Neural cell (in vitro differentiated cells): ENCODE data around the gene SMAD5. TPM values are rescaled to one million over a fixed set of nuclear protein-coding genes. Genes with fewer than 3 reads are reported as not detected.

ENCODE experiments used
- H2AFZ ChIP-seq: fragments of 200-600, 300-800 bp; sonication (generic), shearing (Covaris generic); 2 replicates; pipeline ENCODE4 v1.6.0; 2014; ENCODE audit warnings: low read depth, mild to moderate bottlenecking, antibody characterized with exemption, low read length, moderate library complexity
- H3F3A ChIP-seq: fragments of 200-600 bp; shearing (Covaris generic); 2 replicates; pipeline ENCODE4 v1.6.1; 2016; ENCODE audit warnings: mild to moderate bottlenecking, moderate library complexity, mixed read lengths, antibody characterized with exemption, low read length; ENCODE audit not compliant: insufficient read depth, poor library complexity, severe bottlenecking
- H3K27ac ChIP-seq: fragments of 200-600, 300-800 bp; sonication (generic), shearing (Covaris generic); 2 replicates; pipeline ENCODE4 v1.5.1; 2014; ENCODE audit warnings: mild to moderate bottlenecking, low read length, moderate library complexity
- H3K27me3 ChIP-seq: fragments of 300-800, 200-600 bp; sonication (generic), shearing (Covaris generic); 2 replicates; pipeline ENCODE4 v1.6.0; 2014; ENCODE audit warnings: mild to moderate bottlenecking, low read depth, low read length, moderate library complexity; ENCODE audit not compliant: insufficient read depth
- H3K36me3 ChIP-seq: fragments of 300-800, 200-600 bp; sonication (generic), shearing (Covaris generic); 2 replicates; pipeline ENCODE4 v1.5.1; 2014; ENCODE audit warnings: mild to moderate bottlenecking, antibody characterized with exemption, low read length, moderate library complexity; ENCODE audit not compliant: insufficient read depth
- H3K4me2 ChIP-seq: fragments of 300-800, 200-600 bp; sonication (generic), shearing (Covaris generic); 2 replicates; pipeline ENCODE4 v1.6.0; 2014; ENCODE audit warnings: mild to moderate bottlenecking, low read length
- H3K4me3 ChIP-seq: fragments of 300-800, 200-600 bp; sonication (generic), shearing (Covaris generic); 2 replicates; pipeline ENCODE4 v1.5.1; 2014; ENCODE audit warnings: mild to moderate bottlenecking, low read length, moderate library complexity
- H3K79me2 ChIP-seq: fragments of 200-600 bp; shearing (Covaris generic); replicated peaks from 2 replicates; pipeline ENCODE4 v1.6.0; 2014; ENCODE audit warnings: mild to moderate bottlenecking, low read length, moderate library complexity; ENCODE audit not compliant: insufficient read depth
- H3K9ac ChIP-seq: fragments of 300-800, 200-600 bp; sonication (generic), shearing (Covaris generic); 2 replicates; pipeline ENCODE4 v1.6.1; 2016; ENCODE audit warnings: mild to moderate bottlenecking, low read length, mixed read lengths
- H3K9me2 ChIP-seq: fragments of 200-600 bp; shearing (Covaris generic); 2 replicates; pipeline ENCODE4 v1.6.1; 2016; ENCODE audit warnings: mild to moderate bottlenecking, low read length, mixed read lengths; ENCODE audit not compliant: insufficient read depth
- H3K9me3 ChIP-seq: fragments of 200-600, 300-800 bp; sonication (generic), shearing (Covaris generic); 2 replicates; pipeline ENCODE4 v1.6.1; 2016; ENCODE audit warnings: mild to moderate bottlenecking, mixed run types, low read length, moderate library complexity, mixed read lengths
- H4K20me1 ChIP-seq: fragments of 200-600 bp; shearing (Covaris generic); 2 replicates; pipeline ENCODE4 v1.6.1; 2016; ENCODE audit warnings: mild to moderate bottlenecking, mixed run types; ENCODE audit not compliant: insufficient read depth
- EP300 ChIP-seq: fragments of 450-650 bp; conservative IDR thresholded peaks from 2 replicates; pipeline ENCODE4 v1.6.1; 2014; ENCODE audit warnings: antibody characterized with exemption, mild to moderate bottlenecking, moderate library complexity; ENCODE audit not compliant: poor library complexity, severe bottlenecking
- EZH2 ChIP-seq: fragments of 200-600, 300-800 bp; shearing (Covaris generic), sonication (generic); IDR thresholded peaks from 2 replicates; pipeline ENCODE4 v1.6.1; 2014; ENCODE audit warnings: antibody characterized with exemption, low read length, borderline replicate concordance, mild to moderate bottlenecking; ENCODE audit not compliant: insufficient read depth, poor library complexity, severe bottlenecking
- MXI1 ChIP-seq: fragments of 450-650 bp; conservative IDR thresholded peaks from 2 replicates; pipeline ENCODE4 v1.6.1; 2014; ENCODE audit warnings: antibody characterized with exemption, mild to moderate bottlenecking; ENCODE audit not compliant: poor library complexity, severe bottlenecking
- POLR2AphosphoS5 ChIP-seq: IDR thresholded peaks from 2 replicates; pipeline ENCODE4 v1.6.1; 2012
- RAD21 ChIP-seq: fragments of 450-650 bp; conservative IDR thresholded peaks from 2 replicates; pipeline ENCODE4 v1.6.1; 2014; ENCODE audit warnings: antibody characterized with exemption, mild to moderate bottlenecking, moderate library complexity
- SMC3 ChIP-seq: fragments of 450-650 bp; conservative IDR thresholded peaks from 2 replicates; pipeline ENCODE4 v1.6.1; 2014; ENCODE audit warnings: antibody characterized with exemption, mild to moderate bottlenecking, moderate library complexity; ENCODE audit not compliant: poor library complexity
- TAF1 ChIP-seq: IDR thresholded peaks from 2 replicates; pipeline ENCODE4 v1.6.1; 2012; ENCODE audit warnings: low read depth
- polyA plus RNA-seq: library from polyadenylated mRNA; depleted of rRNA; stranded (reverse); fragments of >200 nt; gene quantifications from 2 replicates; pipeline ENCODE4 v1.2.3, GENCODE V29; 2014
- TF ChIP-seq, protein P1 (sequence below): IDR thresholded peaks from 2 replicates; pipeline ENCODE4 v1.6.1; 2012; ENCODE audit warnings: borderline replicate concordance
- TF ChIP-seq, protein P2 (sequence below): fragments of 450-650 bp; IDR thresholded peaks from 2 replicates; pipeline ENCODE4 v1.5.1; 2014; ENCODE audit warnings: antibody characterized with exemption, mild to moderate bottlenecking, moderate library complexity; ENCODE audit not compliant: poor library complexity, severe bottlenecking

Gene SMAD5
- polyA plus RNA-seq, 1 donor from 2014 or later, result 26.3 TPM

DNA sequence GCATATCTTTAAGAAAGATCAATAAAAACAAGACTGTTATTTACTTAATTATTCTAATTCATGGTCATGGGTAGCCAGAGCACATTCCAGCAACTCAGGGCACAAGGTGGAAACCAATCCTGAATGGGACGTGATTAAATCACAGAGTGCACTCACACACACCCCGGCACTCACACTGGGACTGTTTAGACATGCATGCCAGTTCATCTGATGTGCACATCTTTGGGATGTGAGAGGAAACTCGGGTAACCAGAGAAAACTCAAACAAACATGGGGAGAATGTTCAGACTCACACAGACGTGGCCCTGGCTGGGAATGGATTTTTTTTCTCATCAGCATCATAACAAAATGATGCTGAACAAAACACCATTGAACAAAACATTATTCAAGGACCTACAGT is 29.4 kb downstream of the SMAD5 start:
- no peak for TF ChIP-seq MXI1
- H3K4me3 ChIP-seq, result no peak overlapping the region
- no peaks in the 10 kb centered on the region for H3F3A ChIP-seq
- H3K9me3 ChIP-seq, result no peaks in the 10 kb centered on the region
- H3K36me3 ChIP-seq, result no peaks in the 10 kb centered on the region
- no peak overlapping the region for H3K9ac ChIP-seq
- H4K20me1 ChIP-seq, result no peaks in the 10 kb centered on the region
- no peak overlapping the region for H3K4me2 ChIP-seq
- no peak overlapping the region for H2AFZ ChIP-seq
- no peaks in the 10 kb centered on the region for H3K27me3 ChIP-seq
- H3K27ac ChIP-seq, result no peak overlapping the region
- H3K9me2 ChIP-seq, result no peaks in the 10 kb centered on the region
- H3K79me2 ChIP-seq, result peaks cover 9% of the 10 kb centered on the region

DNA sequence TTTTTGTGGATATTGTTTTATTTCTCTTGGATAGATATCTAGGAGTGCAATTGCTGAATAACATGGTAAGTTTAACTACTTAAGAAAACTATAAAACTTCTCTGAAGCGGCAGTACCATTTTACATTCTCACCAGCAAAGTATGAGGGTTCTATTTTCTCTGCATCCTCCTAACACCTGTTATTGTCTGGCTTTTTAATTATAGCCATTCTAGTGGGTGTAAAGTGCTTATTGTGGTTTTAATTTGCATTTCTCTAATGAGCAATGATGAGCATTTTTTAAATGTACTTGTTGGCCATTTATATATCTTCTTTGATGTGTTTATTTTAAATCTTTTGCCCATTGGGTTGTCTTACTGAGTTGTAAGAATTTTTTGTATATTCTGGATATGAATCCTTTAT is 31.6 kb downstream of the SMAD5 start:
- H2AFZ ChIP-seq, result no peak overlapping the region
- no peaks in the 10 kb centered on the region for H3K27me3 ChIP-seq
- H3F3A ChIP-seq, result no peaks in the 10 kb centered on the region
- H3K27ac ChIP-seq, result no peak overlapping the region
- H3K36me3 ChIP-seq, result no peaks in the 10 kb centered on the region
- no peak overlapping the region for H3K9ac ChIP-seq
- H3K4me3 ChIP-seq, result no peak overlapping the region
- no peak overlapping the region for H3K4me2 ChIP-seq
- H4K20me1 ChIP-seq, result no peaks in the 10 kb centered on the region
- no peak for TF ChIP-seq MXI1
- TF ChIP-seq, protein P1, sequence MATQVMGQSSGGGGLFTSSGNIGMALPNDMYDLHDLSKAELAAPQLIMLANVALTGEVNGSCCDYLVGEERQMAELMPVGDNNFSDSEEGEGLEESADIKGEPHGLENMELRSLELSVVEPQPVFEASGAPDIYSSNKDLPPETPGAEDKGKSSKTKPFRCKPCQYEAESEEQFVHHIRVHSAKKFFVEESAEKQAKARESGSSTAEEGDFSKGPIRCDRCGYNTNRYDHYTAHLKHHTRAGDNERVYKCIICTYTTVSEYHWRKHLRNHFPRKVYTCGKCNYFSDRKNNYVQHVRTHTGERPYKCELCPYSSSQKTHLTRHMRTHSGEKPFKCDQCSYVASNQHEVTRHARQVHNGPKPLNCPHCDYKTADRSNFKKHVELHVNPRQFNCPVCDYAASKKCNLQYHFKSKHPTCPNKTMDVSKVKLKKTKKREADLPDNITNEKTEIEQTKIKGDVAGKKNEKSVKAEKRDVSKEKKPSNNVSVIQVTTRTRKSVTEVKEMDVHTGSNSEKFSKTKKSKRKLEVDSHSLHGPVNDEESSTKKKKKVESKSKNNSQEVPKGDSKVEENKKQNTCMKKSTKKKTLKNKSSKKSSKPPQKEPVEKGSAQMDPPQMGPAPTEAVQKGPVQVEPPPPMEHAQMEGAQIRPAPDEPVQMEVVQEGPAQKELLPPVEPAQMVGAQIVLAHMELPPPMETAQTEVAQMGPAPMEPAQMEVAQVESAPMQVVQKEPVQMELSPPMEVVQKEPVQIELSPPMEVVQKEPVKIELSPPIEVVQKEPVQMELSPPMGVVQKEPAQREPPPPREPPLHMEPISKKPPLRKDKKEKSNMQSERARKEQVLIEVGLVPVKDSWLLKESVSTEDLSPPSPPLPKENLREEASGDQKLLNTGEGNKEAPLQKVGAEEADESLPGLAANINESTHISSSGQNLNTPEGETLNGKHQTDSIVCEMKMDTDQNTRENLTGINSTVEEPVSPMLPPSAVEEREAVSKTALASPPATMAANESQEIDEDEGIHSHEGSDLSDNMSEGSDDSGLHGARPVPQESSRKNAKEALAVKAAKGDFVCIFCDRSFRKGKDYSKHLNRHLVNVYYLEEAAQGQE, result no peak
- no peak for TF ChIP-seq TAF1
- no peaks in the 10 kb centered on the region for H3K9me3 ChIP-seq
- H3K9me2 ChIP-seq, result no peaks in the 10 kb centered on the region
- H3K79me2 ChIP-seq, result peaks cover 3% of the 10 kb centered on the region

DNA sequence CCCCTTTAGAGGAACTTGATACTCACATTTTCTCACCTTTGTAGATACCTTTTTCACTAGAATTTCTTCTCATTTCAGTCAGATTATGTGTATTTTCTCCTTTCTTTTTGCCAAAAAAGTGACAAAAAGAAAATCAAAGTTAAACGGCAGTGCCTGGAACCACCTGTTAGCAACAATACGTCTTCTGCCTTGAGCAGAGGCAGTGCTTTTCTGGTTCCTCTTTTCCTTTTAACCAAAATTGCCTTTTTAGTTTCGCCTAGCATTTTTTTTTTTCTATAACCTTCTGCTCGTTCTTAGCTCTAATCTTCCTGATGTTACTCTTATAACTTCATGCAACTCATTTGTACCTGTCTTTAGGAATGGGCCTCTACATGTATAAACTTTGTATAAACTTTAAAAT is 34.3 kb downstream of the SMAD5 start:
- no peak for TF ChIP-seq POLR2AphosphoS5
- no peak for TF ChIP-seq RAD21
- TF ChIP-seq, protein P1, result no peak
- no peak for TF ChIP-seq EZH2
- TF ChIP-seq SMC3, result no peak
- TF ChIP-seq, protein P2, sequence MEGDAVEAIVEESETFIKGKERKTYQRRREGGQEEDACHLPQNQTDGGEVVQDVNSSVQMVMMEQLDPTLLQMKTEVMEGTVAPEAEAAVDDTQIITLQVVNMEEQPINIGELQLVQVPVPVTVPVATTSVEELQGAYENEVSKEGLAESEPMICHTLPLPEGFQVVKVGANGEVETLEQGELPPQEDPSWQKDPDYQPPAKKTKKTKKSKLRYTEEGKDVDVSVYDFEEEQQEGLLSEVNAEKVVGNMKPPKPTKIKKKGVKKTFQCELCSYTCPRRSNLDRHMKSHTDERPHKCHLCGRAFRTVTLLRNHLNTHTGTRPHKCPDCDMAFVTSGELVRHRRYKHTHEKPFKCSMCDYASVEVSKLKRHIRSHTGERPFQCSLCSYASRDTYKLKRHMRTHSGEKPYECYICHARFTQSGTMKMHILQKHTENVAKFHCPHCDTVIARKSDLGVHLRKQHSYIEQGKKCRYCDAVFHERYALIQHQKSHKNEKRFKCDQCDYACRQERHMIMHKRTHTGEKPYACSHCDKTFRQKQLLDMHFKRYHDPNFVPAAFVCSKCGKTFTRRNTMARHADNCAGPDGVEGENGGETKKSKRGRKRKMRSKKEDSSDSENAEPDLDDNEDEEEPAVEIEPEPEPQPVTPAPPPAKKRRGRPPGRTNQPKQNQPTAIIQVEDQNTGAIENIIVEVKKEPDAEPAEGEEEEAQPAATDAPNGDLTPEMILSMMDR, result no peak
- no peak for TF ChIP-seq EP300
- no peak for TF ChIP-seq MXI1
- TF ChIP-seq TAF1, result no peak
- H3F3A ChIP-seq, result no peaks in the 10 kb centered on the region
- no peak overlapping the region for H3K27ac ChIP-seq
- H3K9me2 ChIP-seq, result no peaks in the 10 kb centered on the region
- no peaks in the 10 kb centered on the region for H3K27me3 ChIP-seq
- no peak overlapping the region for H3K4me2 ChIP-seq
- no peaks in the 10 kb centered on the region for H3K36me3 ChIP-seq
- H2AFZ ChIP-seq, result no peak overlapping the region
- no peak overlapping the region for H3K9ac ChIP-seq
- H3K79me2 ChIP-seq, result no peaks in the 10 kb centered on the region
- H3K9me3 ChIP-seq, result no peaks in the 10 kb centered on the region
- H4K20me1 ChIP-seq, result no peaks in the 10 kb centered on the region
- no peak overlapping the region for H3K4me3 ChIP-seq
